Measurements from ENCODE around the gene ETV1.

DNA sequence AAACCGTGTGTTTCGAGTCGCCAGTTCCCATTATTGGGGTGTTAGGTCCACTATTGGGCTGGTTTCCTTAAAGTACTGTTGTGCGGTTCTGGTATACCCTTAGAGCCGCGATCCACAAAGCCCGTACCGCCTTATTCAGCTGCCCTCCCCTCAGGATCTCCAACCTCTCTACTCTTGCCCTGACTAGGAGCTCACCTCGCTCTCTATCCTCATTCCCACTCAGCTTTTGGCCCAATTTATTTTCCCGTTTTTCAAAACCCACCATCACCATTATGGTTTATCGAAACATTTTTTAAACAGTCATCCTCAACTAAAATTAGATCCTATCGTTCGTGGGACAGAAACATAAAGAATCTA, 461 bp upstream of the ETV1 start:
- TF ChIP-seq REST (IDR thresholded peaks at IDR 0.05; ENCODE audit: low read depth), result no peak
- no peak for TF ChIP-seq EGR1 (IDR thresholded peaks at IDR 0.05)
- no peak for TF ChIP-seq YY1 (IDR thresholded peaks at IDR 0.05; ENCODE audit: low read depth)
- no peak for TF ChIP-seq RAD21 (IDR thresholded peaks at IDR 0.05; ENCODE audit: low read depth)
- no peak for TF ChIP-seq NFIC (IDR thresholded peaks at IDR 0.05)
- TF ChIP-seq EP300 (IDR thresholded peaks at IDR 0.05; ENCODE audit: borderline replicate concordance), result no peak
- TF ChIP-seq CEBPB (IDR thresholded peaks at IDR 0.05), result no peak
- TF ChIP-seq FOXM1 (IDR thresholded peaks at IDR 0.05; ENCODE audit: borderline replicate concordance, low read depth), result no peak
